Subcutaneous abdominal adipose tissue (tissue), 5 donors: ENCODE data around the gene PRDM13.
"Not testable (repeated sequence)": the region's sequence is repeated elsewhere in the genome, so short reads cannot be mapped to it uniquely, and the experiment has no call there.

Experiments used
- H3K27ac ChIP-seq: one replicate; pipeline ENCODE4 v1.7.0; 2013; ENCODE audit warnings: low read depth, mild to moderate bottlenecking, inconsistent platforms, low read length, moderate library complexity
- H3K27me3 ChIP-seq, 5 donors: one replicate each; pipeline ENCODE4 v1.7.0; 2013; ENCODE audit warnings: low read length in 5 of 5, inconsistent platforms in 1 of 5; ENCODE audit not compliant: control insufficient read depth in 5 of 5, insufficient read depth in 4 of 5
- H3K36me3 ChIP-seq, 5 donors: one replicate each; pipeline ENCODE4 v1.7.0; 2013; ENCODE audit warnings: low read length in 5 of 5; ENCODE audit not compliant: control insufficient read depth in 5 of 5, insufficient read depth in 5 of 5
- H3K4me1 ChIP-seq, 5 donors: one replicate each; pipeline ENCODE4 v1.7.0; 2013; ENCODE audit warnings: low read length in 5 of 5, mild to moderate bottlenecking in 3 of 5, moderate library complexity in 1 of 5; ENCODE audit not compliant: control insufficient read depth in 5 of 5, insufficient read depth in 5 of 5
- H3K4me3 ChIP-seq, 5 donors: one replicate each; pipeline ENCODE4 v1.7.0; 2013; ENCODE audit warnings: low read length in 5 of 5, low read depth in 1 of 5
- H3K9ac ChIP-seq, 5 donors: one replicate each; pipeline ENCODE4 v1.7.0; 2013; ENCODE audit warnings: low read length in 5 of 5, mild to moderate bottlenecking in 4 of 5, moderate library complexity in 3 of 5
- H3K9me3 ChIP-seq, 5 donors: one replicate each; pipeline ENCODE4 v1.7.0; 2013; ENCODE audit warnings: low read length in 5 of 5; ENCODE audit not compliant: control insufficient read depth in 5 of 5
- donor health status: healthy.
- donor health status: healthy.
- donor health status: healthy.
- donor health status: healthy.
- donor health status: healthy.

The PRDM13 gene

DNA sequence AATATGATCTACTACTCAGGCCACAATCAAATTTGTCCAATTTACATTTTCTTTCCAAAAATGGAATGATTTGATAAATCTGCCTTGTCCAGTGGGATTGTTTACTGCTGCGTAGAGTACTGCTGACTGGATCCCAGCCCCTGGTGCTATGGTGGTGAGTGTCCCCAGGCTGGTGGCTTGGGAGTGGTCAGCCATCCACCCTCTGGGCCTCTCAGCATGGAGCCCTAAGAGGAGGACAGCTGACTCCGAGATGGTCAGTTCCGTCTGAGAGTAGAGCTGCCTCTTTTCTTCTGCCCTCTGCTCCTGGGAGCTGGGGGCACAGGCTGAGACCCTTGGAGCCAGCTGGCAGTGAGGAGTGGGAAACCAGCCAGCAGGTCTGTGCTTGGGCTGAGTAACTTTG is 22.7 kb downstream of the PRDM13 start:
- no peak overlapping the region for H3K4me3 ChIP-seq

DNA sequence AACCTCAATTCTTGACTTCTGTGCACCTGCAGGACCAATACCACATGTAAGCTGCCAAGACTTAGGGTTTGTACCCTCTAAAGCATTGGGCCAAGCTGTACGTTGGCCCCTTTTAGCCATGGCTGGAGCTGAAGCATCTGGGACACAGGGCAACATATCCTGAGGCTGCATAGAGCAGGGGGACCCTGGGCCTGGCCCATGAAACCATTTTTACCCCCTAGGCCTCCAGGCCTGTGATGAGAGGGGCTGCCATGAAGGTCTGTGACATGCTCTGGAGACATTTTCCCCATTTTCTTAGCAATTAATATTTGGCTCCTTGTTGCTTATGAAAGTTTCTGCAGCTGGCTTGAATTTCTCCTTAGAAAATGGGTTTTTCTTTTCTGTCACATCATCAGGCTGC is 31.0 kb downstream of the PRDM13 start:
- H3K4me1 ChIP-seq = no peaks in the 10 kb centered on the region
- H3K4me3 ChIP-seq = no peak overlapping the region
- H3K27ac ChIP-seq = no peak overlapping the region
- peaks cover 5 to 13% (median 7%) of the 10 kb centered on the region in 5 donors for H3K27me3 ChIP-seq
- no peaks in the 10 kb centered on the region for H3K36me3 ChIP-seq
- H3K9ac ChIP-seq = no peak overlapping the region
- H3K9me3 ChIP-seq = peaks cover 2 to 11% (median 6%) of the 10 kb centered on the region in 5 donors

More for the DNA sequence above, 22.7 kb downstream of the PRDM13 start:
- H3K9ac ChIP-seq = no peak overlapping the region
- no peaks in the 10 kb centered on the region for H3K4me1 ChIP-seq
- H3K36me3 ChIP-seq = no peaks in the 10 kb centered on the region
- no peak overlapping the region for H3K27ac ChIP-seq
- H3K9me3 ChIP-seq = no peaks in the 10 kb centered on the region
- H3K27me3 ChIP-seq = peaks cover 0 to 10% (median 7%) of the 10 kb centered on the region in 5 donors

DNA sequence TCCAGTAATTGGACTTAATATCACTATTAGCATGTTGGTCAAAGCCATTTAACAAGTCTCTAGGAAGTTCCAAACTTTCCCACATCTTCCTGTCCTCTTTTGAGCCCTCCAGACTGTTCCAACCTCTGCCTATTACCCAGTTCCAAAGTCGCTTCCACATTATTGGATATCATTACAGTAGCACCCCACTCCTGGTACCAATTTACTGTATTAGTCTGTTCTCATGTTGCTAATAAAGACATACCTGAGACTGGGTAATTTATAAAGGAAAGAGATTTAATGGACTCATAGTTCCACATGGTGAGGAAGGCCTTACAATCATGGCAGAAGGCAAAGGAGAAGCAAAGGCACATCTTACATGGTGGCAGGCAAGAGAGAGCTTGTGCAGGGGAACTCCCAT is 31.7 kb downstream of the PRDM13 start:
- not testable (repeated sequence) for H3K27me3 ChIP-seq, H3K9ac ChIP-seq, H3K4me1 ChIP-seq, H3K27ac ChIP-seq, H3K36me3 ChIP-seq, H3K4me3 ChIP-seq
- H3K9me3 ChIP-seq = peaks cover 2 to 11% (median 6%) of the 10 kb centered on the region in 5 donors

DNA sequence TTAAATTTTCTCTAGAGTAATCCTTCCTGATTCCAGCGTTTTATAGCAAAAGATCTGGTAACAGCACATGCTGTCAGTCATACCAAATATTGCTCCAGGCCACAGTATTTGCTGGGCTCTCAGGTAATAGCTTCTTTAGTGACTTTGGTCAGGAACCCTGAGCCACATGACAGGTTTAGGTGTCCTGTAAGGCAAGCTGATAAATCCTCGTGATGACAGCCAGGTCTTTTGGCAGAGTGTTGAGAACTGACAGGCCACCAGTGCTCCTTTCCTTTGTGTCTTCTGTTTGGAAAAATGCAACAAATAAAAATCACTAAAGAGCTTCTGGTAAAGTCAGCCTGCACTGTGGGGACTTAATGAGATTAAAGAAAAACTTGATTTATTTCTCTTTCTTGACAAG is 34.6 kb downstream of the PRDM13 start:
- no peak overlapping the region for H3K27ac ChIP-seq
- no peak overlapping the region for H3K9ac ChIP-seq
- peaks cover 2 to 11% (median 6%) of the 10 kb centered on the region in 5 donors for H3K9me3 ChIP-seq
- peaks cover 0 to 6% (median 0%) of the 10 kb centered on the region in 5 donors for H3K27me3 ChIP-seq
- no peak overlapping the region for H3K4me3 ChIP-seq
- H3K36me3 ChIP-seq = no peaks in the 10 kb centered on the region
- H3K4me1 ChIP-seq = no peaks in the 10 kb centered on the region

DNA sequence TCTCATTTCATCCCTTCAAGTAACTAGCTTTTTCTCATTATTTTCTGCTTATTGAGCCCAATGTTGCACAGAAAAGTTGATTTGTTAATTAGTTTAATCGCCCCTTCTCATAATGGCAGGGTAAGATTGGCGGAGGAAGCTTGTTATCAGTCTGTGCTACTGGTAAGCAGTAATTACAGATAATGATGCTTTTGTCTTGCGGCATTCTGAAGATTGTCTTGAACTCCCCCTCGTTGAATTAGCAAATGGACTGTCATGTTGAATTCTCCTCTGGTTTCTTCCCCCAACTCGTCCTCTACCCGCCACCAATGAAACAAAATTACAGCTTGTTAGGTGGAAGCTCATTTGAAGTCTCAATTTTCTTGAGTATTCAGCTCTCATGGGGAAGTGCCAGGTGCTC is 39.4 kb downstream of the PRDM13 start:
- Histone ChIP-seq H3K4me1 (no peaks in the 10 kb centered on the region), H3K36me3 (no peaks in the 10 kb centered on the region), H3K9me3 (no peaks in the 10 kb centered on the region), H3K27ac (no peak overlapping the region), H3K27me3 (no peaks in the 10 kb centered on the region), H3K4me3 (no peak overlapping the region), H3K9ac (no peak overlapping the region)

DNA sequence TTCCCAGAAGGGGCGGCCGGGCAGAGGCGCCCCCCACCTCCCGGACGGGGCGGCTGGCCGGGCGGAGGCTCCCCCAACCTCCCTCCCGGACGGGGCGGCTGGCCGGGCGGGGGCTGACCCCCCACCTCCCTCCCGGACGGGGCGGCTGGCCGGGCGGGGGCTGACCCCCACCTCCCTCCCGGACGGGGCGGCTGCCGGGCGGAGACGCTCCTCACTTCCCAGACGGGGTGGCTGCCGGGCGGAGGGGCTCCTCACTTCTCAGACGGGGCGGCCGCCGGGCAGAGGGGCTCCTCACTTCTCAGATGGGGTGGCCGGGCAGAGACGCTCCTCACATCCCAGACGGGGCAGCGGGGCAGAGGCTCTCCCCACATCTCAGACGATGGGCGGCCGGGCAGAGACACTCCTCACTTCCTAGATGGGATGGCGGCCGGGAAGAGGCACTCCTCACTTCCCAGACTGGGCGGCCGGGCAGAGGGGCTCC is 43.5 kb downstream of the PRDM13 start:
- not testable (repeated sequence) for H3K27ac ChIP-seq, H3K4me1 ChIP-seq, H3K27me3 ChIP-seq, H3K4me3 ChIP-seq, H3K36me3 ChIP-seq, H3K9me3 ChIP-seq, H3K9ac ChIP-seq

DNA sequence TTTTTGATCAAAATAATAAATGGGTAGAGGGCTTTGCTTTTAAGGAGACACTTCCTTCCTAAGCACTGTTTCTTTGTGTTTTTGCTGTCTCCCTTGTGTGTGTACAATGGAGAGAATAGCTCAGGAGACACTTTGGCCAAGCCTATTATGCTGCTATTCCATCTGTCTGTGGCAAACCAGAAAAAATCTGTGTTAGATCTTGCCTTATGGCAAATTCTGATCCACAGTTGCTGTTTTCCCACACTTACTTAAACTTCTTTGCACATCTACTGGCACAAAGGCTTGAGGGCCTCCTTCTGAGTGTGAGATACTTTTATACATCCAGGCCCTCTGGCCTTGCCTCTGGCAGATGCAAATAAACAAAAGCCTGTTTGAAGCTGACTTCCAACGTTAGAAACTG is 53.6 kb downstream of the PRDM13 start:
- Histone ChIP-seq H3K4me3 (no peak overlapping the region), H3K9ac (no peak overlapping the region), H3K4me1 (no peaks in the 10 kb centered on the region), H3K27me3 (no peaks in the 10 kb centered on the region), H3K27ac (no peak overlapping the region), H3K36me3 (no peaks in the 10 kb centered on the region), H3K9me3 (no peaks in the 10 kb centered on the region)

DNA sequence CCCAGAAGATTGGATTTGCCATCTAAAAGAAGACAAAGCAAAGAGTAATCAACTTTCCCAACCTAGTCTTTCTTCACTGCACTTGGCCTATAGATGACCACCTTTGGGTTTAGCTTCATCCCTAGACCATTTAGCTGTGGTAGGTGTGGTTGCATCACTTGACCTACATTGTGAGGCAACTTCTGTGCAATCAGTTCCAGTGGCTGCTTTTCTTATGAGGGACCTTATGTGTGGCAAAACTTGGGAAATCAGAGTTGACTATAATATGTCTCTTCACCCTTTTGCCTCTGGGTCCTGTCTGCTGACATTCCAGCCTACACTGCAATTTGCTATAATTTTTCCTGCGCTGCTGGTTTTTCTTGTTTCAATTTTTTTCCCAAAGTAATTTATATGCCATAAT is 55.2 kb downstream of the PRDM13 start:
- Histone ChIP-seq H3K36me3 (no peaks in the 10 kb centered on the region), H3K9ac (no peak overlapping the region), H3K27ac (no peak overlapping the region), H3K9me3 (no peaks in the 10 kb centered on the region), H3K4me1 (no peaks in the 10 kb centered on the region), H3K27me3 (no peaks in the 10 kb centered on the region), H3K4me3 (no peak overlapping the region)

DNA sequence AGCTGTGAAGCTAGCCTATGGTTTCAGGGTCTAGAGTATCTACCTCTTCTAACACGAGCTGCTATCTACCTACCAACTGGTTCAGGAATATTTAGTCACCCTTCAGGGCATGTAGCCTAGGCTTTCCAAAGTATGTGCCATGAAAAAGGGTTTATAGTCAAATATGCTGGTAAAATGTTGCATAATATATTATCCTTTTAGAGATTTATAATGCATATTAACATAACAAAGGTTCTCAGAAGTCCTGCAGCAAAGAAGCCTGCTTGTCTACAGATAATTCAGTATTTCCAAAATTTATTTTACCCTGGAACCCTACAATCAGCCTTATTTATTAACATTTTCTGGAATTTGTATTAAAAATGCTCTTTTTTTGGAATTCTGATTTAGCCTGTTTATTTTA is 56.0 kb downstream of the PRDM13 start:
- H3K9me3 ChIP-seq = no peaks in the 10 kb centered on the region
- H3K27ac ChIP-seq = no peak overlapping the region
- H3K36me3 ChIP-seq = no peaks in the 10 kb centered on the region
- no peak overlapping the region for H3K4me3 ChIP-seq
- H3K27me3 ChIP-seq = no peaks in the 10 kb centered on the region
- H3K9ac ChIP-seq = no peak overlapping the region
- no peaks in the 10 kb centered on the region for H3K4me1 ChIP-seq
